ENCODE results near the gene KRTAP21-2. TPM values are rescaled to one million over a fixed set of nuclear protein-coding genes. Genes with fewer than 3 reads are reported as not detected.

KRTAP21-2 gene
- total RNA-seq, 1 donor from 2014 or later, result not detected

DNA sequence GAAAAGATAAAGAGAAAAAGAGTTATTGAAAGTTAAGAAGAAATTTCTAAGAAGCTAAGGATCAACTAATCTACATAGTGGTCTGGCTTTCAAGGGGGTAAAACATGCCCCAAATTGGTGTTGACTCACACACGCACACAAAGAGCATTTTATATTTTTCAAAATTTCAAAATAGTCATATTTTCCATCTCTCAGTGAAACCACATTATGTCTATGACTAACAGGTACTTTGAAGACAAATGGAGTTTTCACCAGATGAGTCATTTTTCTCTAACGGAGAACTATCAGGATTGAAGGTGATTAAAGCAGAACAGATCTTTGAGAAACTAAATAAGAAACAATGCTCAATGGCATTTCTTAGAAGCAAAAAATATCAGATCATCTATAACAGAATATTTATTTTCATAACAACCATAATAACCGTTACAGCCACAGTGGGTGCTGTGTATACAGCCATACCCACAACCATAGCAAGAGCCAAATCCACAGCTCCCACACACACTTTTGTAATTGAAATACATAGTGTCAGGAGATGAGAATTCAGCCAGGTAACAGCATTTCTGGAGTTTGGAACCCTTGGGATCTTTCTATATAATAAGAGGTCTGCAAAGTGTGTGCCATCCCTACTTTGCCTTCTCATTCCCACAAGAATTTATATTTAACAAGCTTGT is 28.7 kb downstream of the KRTAP21-2 start, which contains the start of gene KRTAP21-3:
KRTAP21-3 (minus strand) TSS at position 539 of the 671 bp plus-strand sequence; CDS start at position 521, 18 bp downstream.
- no peaks in the 10 kb centered on the region for H3K4me1 Mint-ChIP-seq
- H3K36me3 Mint-ChIP-seq, result no peaks in the 10 kb centered on the region
- peaks cover 37% of the 10 kb centered on the region for H3K9me3 Mint-ChIP-seq
- H3K27me3 Mint-ChIP-seq (ENCODE audit: low read depth), result no peaks in the 10 kb centered on the region
- no peak within 1 kb of the TSS for H3K27ac Mint-ChIP-seq
- no peak within 1 kb of the TSS for H3K4me3 Mint-ChIP-seq
- TF ChIP-seq, protein P1, sequence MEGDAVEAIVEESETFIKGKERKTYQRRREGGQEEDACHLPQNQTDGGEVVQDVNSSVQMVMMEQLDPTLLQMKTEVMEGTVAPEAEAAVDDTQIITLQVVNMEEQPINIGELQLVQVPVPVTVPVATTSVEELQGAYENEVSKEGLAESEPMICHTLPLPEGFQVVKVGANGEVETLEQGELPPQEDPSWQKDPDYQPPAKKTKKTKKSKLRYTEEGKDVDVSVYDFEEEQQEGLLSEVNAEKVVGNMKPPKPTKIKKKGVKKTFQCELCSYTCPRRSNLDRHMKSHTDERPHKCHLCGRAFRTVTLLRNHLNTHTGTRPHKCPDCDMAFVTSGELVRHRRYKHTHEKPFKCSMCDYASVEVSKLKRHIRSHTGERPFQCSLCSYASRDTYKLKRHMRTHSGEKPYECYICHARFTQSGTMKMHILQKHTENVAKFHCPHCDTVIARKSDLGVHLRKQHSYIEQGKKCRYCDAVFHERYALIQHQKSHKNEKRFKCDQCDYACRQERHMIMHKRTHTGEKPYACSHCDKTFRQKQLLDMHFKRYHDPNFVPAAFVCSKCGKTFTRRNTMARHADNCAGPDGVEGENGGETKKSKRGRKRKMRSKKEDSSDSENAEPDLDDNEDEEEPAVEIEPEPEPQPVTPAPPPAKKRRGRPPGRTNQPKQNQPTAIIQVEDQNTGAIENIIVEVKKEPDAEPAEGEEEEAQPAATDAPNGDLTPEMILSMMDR (IDR thresholded peaks at IDR 0.05; ENCODE audit: unreplicated experiment), result no peak
- DNase-seq (ENCODE audit: low spot score in 2 of 2, unreplicated experiment in 2 of 2), result no peak

DNA sequence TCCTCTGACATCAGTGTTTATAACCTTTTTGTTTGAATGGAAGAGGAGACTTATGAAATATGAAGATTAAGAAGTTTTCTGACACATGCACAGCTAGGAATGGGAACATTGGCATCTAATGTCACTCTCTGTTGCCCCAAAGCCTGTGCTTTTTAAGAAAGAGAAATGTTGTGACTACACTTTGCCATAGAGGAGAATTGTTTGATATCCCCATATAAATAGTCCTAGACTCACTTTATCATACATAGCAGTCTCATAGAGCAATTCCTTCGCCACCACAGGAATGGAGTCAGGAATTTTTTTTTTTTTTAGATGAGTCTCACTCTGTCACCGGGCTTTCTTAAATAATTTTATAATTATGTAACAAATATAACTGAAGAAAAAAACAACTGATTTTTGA is 30.0 kb downstream of the KRTAP21-2 start:
- no peak for DNase-seq (ENCODE audit: low spot score in 2 of 2, unreplicated experiment in 2 of 2)
- TF ChIP-seq, protein P1 (IDR thresholded peaks at IDR 0.05; ENCODE audit: unreplicated experiment), result no peak
- Mint-ChIP-seq H3K4me3 (no peak overlapping the region), H3K27ac (no peak overlapping the region), H3K9me3 (peaks cover 40% of the 10 kb centered on the region), H3K4me1 (no peaks in the 10 kb centered on the region), H3K27me3 (ENCODE audit: low read depth) (no peaks in the 10 kb centered on the region), H3K36me3 (no peaks in the 10 kb centered on the region)

DNA sequence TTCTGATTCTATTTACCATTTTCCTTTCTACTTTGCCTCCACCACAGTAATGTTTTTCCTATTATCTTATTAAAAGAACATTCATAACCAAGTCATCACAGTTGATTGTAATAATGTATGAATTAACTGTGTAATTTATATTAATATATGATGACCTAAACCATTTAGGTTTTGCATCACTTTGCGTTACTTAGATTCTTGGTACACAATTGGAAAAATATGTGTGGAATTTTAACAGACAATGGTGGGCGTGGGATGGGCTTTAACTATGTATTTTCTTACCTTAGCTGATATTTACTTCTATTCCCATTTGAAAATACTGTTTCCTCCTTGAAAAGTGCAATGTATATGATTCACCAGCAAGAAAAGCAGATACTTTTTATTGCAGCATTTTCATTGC is 32.1 kb downstream of the KRTAP21-2 start:
- TF ChIP-seq, protein P1 (IDR thresholded peaks at IDR 0.05; ENCODE audit: unreplicated experiment), result no peak
- Mint-ChIP-seq H3K9me3 (peaks cover 49% of the 10 kb centered on the region), H3K27me3 (ENCODE audit: low read depth) (no peaks in the 10 kb centered on the region), H3K4me1 (no peaks in the 10 kb centered on the region), H3K27ac (no peak overlapping the region), H3K4me3 (no peak overlapping the region), H3K36me3 (no peaks in the 10 kb centered on the region)
- DNase-seq (ENCODE audit: low spot score in 2 of 2, unreplicated experiment in 2 of 2), result no peak

DNA sequence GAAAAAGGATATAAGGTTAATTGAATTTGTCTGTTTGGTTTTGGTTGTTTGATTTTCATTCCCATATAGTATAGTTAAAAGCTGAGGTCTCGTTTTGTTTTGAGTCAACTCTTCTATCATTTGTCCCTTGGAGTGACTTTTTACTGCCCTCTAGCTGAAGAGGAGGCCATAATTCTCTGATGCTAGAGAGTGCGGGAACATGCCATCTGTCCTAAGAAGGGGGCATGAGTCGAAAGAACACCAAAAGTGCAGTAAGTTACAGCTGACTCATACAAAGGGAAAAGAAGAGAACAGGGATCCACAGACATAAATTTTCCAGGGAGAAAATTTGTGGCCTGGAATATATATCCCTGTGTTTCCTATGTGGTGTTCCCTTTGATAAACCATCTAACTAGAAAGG is 32.6 kb downstream of the KRTAP21-2 start:
- DNase-seq (ENCODE audit: low spot score in 2 of 2, unreplicated experiment in 2 of 2), result no peak
- H3K4me3 Mint-ChIP-seq, result no peak overlapping the region
- TF ChIP-seq, protein P1 (IDR thresholded peaks at IDR 0.05; ENCODE audit: unreplicated experiment), result no peak

DNA sequence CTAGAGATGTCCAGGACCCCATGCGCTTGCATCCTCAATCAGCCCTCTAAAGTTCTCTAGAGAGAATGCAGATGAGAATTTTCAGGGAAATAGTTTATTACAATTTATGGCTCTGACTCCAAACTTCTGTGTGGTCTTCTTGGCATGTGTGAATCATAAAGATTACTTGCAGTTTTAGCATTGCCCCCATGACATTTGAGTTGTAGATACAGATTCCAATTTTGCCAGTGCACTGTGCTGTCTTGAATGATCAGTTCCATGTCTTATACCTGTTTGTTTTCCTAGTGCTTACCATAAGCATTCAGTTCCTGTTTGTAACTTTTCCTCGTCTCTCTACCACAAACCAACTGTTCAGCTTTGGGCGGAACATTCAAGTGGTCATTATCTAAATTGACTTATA is 33.3 kb downstream of the KRTAP21-2 start:
- H3K4me3 Mint-ChIP-seq, result no peak overlapping the region
- H3K27ac Mint-ChIP-seq, result no peak overlapping the region

More for the DNA sequence above, 32.6 kb downstream of the KRTAP21-2 start:
- peaks cover 48% of the 10 kb centered on the region for H3K9me3 Mint-ChIP-seq
- no peak overlapping the region for H3K27ac Mint-ChIP-seq
- H3K36me3 Mint-ChIP-seq, result no peaks in the 10 kb centered on the region
- H3K4me1 Mint-ChIP-seq, result no peaks in the 10 kb centered on the region
- no peaks in the 10 kb centered on the region for H3K27me3 Mint-ChIP-seq (ENCODE audit: low read depth)

More for the DNA sequence above, 33.3 kb downstream of the KRTAP21-2 start:
- Mint-ChIP-seq H3K27me3 (ENCODE audit: low read depth) (no peaks in the 10 kb centered on the region), H3K36me3 (no peaks in the 10 kb centered on the region), H3K4me1 (no peaks in the 10 kb centered on the region), H3K9me3 (peaks cover 45% of the 10 kb centered on the region)
- DNase-seq (ENCODE audit: low spot score in 2 of 2, unreplicated experiment in 2 of 2), result no peak
- TF ChIP-seq, protein P1 (IDR thresholded peaks at IDR 0.05; ENCODE audit: unreplicated experiment), result no peak

All from mesothelial cell of epicardium (in vitro differentiated cells).